ENCODE results near the gene FBXO24.
A peak's percentile ranks its signal among the peaks of the same experiment; 100 is the strongest.

Gene FBXO24

GRCh38 chr7:100574362-100575205 is 11.5 kb upstream of the FBXO24 start:
- DNase-seq (ENCODE audit: low spot score) = no peak

GRCh38 chr7:100575206-100575631 is 10.9 kb upstream of the FBXO24 start:
- DNase-seq (ENCODE audit: low spot score) = no peak

- no peak for DNase-seq (ENCODE audit: low spot score)
Observed at GRCh38 chr7:100575746-100576383, 10.3 kb upstream of the FBXO24 start.

- no peak for DNase-seq (ENCODE audit: low spot score)
Observed at GRCh38 chr7:100576384-100576993, 9.6 kb upstream of the FBXO24 start.

GRCh38 chr7:100577103-100577502 is 9.0 kb upstream of the FBXO24 start:
- DNase-seq (ENCODE audit: low spot score) = no peak

- no peak for DNase-seq (ENCODE audit: low spot score)
Observed at GRCh38 chr7:100577507-100577906, 8.6 kb upstream of the FBXO24 start.

GRCh38 chr7:100578246-100579183 is 7.6 kb upstream of the FBXO24 start:
- no peak for DNase-seq (ENCODE audit: low spot score)

- DNase-seq (ENCODE audit: low spot score) = no peak
Observed at GRCh38 chr7:100580466-100581283, 5.5 kb upstream of the FBXO24 start.

GRCh38 chr7:100582041-100582579 is 4.0 kb upstream of the FBXO24 start:
- no peak for DNase-seq (ENCODE audit: low spot score)

- DNase-seq (ENCODE audit: low spot score) = no peak
Observed at GRCh38 chr7:100582650-100583049, 3.5 kb upstream of the FBXO24 start.

GRCh38 chr7:100583132-100584053 is 2.7 kb upstream of the FBXO24 start:
- peak; percentile 59 for DNase-seq (ENCODE audit: low spot score)

- no peak for DNase-seq (ENCODE audit: low spot score)
Observed at GRCh38 chr7:100584054-100584682, 2.0 kb upstream of the FBXO24 start.

- no peak for DNase-seq (ENCODE audit: low spot score)
Observed at GRCh38 chr7:100584683-100585510, 1.2 kb upstream of the FBXO24 start.

- peak; percentile 45 for DNase-seq (ENCODE audit: low spot score)
Observed at GRCh38 chr7:100585511-100586265, 440 bp upstream of the FBXO24 start, which contains the start of gene LRCH4. Gene LRCH4 (minus strand): TSS chr7:100586129. CDS start chr7:100586100, 29 bp downstream.

- no peak for DNase-seq (ENCODE audit: low spot score)
Observed at GRCh38 chr7:100588438-100588837, 2.3 kb downstream of the FBXO24 start.

- no peak for DNase-seq (ENCODE audit: low spot score)
Observed at GRCh38 chr7:100589341-100589947, 3.3 kb downstream of the FBXO24 start.
